ENCODE results near the gene JARID2. TPM values are rescaled to one million over a fixed set of nuclear protein-coding genes. Genes with fewer than 3 reads are reported as not detected.

JARID2 gene
- total and polyA plus RNA-seq, 11 donors = 3.5 to 12.2 (median 7.5) TPM

DNA sequence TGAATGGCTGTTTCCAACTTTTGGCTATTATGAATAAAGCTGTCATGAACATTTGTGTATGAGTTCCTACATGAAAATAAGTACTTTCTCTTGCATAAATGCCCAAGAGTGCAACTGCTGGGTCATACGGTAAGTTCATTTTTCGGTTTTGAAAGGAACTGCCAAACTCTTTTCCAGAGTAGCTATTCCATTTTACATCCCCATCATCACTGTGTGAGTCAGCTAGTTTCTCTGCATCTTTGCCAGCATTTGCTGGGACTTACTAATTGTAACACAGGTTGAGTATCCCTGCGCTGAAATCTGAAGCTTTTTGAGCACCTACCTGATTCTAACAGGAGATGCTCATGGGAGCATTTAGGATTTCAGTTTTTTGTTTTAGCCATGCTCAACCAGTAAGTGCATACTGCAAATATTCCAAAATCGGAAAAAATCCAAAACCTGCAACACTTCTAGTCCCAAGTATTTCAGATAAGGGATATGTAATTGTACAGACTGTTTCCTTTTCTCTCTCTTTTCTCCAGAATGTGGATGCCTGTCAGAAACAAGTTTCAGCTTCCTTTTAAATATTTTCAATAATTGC lies 298.5 kb downstream of the JARID2 start:
- intact Hi-C loops (cut with DNase I) = loop anchor here in 1 of 10 donors (5.0 kb wide), 1 partner anchor 63 kb away; no protein-coding TSS in a partner anchor
- H3K27me3 ChIP-seq = no peaks in the 10 kb centered on the region
- 82 to 88% (median 85%) methylated on average over 4 of the region's 4 CpGs for WGBS, 4 donors
- H3K4me3 ChIP-seq = no peak overlapping the region
- peaks cover 0 to 21% (median 0%) of the 10 kb centered on the region in 12 donors for H3K4me1 ChIP-seq
- peaks cover 0 to 9% (median 0%) of the 10 kb centered on the region in 12 donors for H3K9me3 ChIP-seq
- peak overlapping the region in 1 of 12 donors; percentile 43 for H3K27ac ChIP-seq
- TF ChIP-seq, protein P1, sequence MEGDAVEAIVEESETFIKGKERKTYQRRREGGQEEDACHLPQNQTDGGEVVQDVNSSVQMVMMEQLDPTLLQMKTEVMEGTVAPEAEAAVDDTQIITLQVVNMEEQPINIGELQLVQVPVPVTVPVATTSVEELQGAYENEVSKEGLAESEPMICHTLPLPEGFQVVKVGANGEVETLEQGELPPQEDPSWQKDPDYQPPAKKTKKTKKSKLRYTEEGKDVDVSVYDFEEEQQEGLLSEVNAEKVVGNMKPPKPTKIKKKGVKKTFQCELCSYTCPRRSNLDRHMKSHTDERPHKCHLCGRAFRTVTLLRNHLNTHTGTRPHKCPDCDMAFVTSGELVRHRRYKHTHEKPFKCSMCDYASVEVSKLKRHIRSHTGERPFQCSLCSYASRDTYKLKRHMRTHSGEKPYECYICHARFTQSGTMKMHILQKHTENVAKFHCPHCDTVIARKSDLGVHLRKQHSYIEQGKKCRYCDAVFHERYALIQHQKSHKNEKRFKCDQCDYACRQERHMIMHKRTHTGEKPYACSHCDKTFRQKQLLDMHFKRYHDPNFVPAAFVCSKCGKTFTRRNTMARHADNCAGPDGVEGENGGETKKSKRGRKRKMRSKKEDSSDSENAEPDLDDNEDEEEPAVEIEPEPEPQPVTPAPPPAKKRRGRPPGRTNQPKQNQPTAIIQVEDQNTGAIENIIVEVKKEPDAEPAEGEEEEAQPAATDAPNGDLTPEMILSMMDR (IDR thresholded peaks at IDR 0.05) = no peak
- TF ChIP-seq POLR2A (IDR thresholded peaks at IDR 0.05) = no peak
- DNase-seq (no peak), ATAC-seq (no peak)
- no peaks in the 10 kb centered on the region for H3K36me3 ChIP-seq

DNA sequence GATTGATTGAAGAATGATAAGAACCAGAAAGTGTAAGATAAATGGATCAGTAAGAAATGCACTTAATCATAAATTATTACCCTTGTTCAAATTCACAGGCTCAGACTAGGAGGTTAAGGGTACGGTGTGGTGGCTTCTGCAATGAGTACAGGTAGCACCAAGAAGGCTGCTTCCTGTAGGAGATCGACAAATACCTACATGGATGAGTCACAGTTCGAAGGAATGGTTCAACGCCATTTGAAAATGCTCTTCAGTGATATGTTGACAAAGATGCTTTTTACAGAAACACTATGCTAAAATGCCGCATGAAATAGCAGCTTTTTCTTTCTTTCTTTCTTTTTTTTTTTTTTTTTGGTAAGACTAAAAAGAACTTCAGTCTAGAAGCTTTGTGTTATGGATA lies 300.7 kb downstream of the JARID2 start:
- no peak for TF ChIP-seq POLR2A (IDR thresholded peaks at IDR 0.05)
- TF ChIP-seq, protein P1 (IDR thresholded peaks at IDR 0.05) = no peak
- no peak overlapping the region for H3K4me3 ChIP-seq
- H3K27me3 ChIP-seq = no peaks in the 10 kb centered on the region
- intact Hi-C loops (cut with DNase I) = no loop called here
- DNase-seq (no peak), ATAC-seq (no peak)
- no peaks in the 10 kb centered on the region for H3K36me3 ChIP-seq
- H3K27ac ChIP-seq = no peak overlapping the region
- H3K9me3 ChIP-seq = peaks cover 0 to 9% (median 0%) of the 10 kb centered on the region in 12 donors
- H3K4me1 ChIP-seq = peaks cover 0 to 33% (median 15%) of the 10 kb centered on the region in 12 donors
- 91 to 96% (median 95%) methylated on average over 5 of the region's 5 CpGs for WGBS, 4 donors

DNA sequence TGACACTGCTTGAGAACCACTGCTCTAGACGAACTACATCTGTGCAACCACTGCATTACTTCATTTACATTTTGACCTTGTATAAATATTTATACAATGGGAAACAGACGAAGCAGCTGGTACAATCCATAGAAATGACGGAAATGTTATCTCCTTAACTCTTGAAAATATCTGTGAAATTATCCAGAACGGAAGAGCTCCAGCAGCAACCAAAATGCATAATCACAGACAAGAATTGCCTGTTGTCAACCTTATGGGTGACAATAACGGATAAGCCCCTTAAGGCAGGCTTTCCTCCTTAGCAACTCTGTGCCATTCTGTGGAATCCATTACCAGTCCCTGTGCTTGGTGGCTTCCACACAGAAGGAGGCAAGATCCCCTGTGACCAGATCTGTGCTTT lies 301.5 kb downstream of the JARID2 start:
- no peak for DNase-seq
- TF ChIP-seq POLR2A (IDR thresholded peaks at IDR 0.05) = no peak
- TF ChIP-seq, protein P1 (IDR thresholded peaks at IDR 0.05) = no peak
- Histone ChIP-seq H3K4me3 (no peak overlapping the region), H3K36me3 (no peaks in the 10 kb centered on the region), H3K27ac (no peak overlapping the region), H3K9me3 (peaks cover 0 to 9% (median 0%) of the 10 kb centered on the region in 12 donors), H3K27me3 (no peaks in the 10 kb centered on the region), H3K4me1 (peaks cover 0 to 41% (median 22%) of the 10 kb centered on the region in 12 donors)
- 83 to 93% (median 87%) methylated on average over 5 of the region's 5 CpGs for WGBS, 4 donors
- intact Hi-C loops (cut with DNase I) = no loop called here
- no peak for ATAC-seq

DNA sequence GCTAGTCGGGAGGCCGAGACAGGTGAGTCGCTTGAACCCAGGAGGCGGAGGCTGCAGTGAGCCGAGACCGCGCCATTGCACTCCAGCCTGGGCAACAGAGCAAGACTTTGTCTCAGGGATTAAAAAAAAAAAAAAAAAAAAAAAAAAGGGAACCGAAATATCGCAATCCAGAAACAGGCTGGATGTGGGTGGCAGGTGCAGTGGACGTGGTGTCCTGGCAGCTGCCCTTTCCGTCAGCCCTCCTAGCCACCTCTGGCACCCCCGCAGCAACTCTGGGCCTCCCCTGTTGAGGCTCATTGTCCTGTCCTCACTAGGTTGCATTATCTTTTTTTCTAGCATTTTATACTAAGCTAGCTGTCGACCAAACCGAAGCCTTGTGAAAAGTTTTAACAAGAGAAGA lies 303.5 kb downstream of the JARID2 start:
- Histone ChIP-seq H3K36me3 (no peaks in the 10 kb centered on the region), H3K27ac (no peak overlapping the region), H3K27me3 (no peaks in the 10 kb centered on the region), H3K9me3 (no peaks in the 10 kb centered on the region), H3K4me1 (peaks cover 0 to 52% (median 26%) of the 10 kb centered on the region in 12 donors), H3K4me3 (no peak overlapping the region)
- ATAC-seq (no peak), DNase-seq (no peak)
- TF ChIP-seq, protein P1 (IDR thresholded peaks at IDR 0.05) = no peak
- TF ChIP-seq POLR2A (IDR thresholded peaks at IDR 0.05) = no peak
- intact Hi-C loops (cut with DNase I) = no loop called here
- WGBS, 4 donors = 87 to 94% (median 88%) methylated on average over 14 of the region's 14 CpGs

Data from heart left ventricle (tissue), 16 donors.